ENCODE data around the gene SSTR3.
"Not testable (repeated sequence)": the region's sequence is repeated elsewhere in the genome, so short reads cannot be mapped to it uniquely, and the experiment has no call there.

SSTR3 gene

GRCh38 chr22:37183432-37184379 is 28.6 kb downstream of the SSTR3 start:
- in situ Hi-C loops (cut with MboI; ENCODE audit: low sequenced_read_pairs), result no loop called here

- in situ Hi-C loops (cut with MboI; ENCODE audit: low sequenced_read_pairs), result no loop called here
Measured at GRCh38 chr22:37182949-37183245, 29.4 kb downstream of the SSTR3 start.

- in situ Hi-C loops (cut with MboI; ENCODE audit: low sequenced_read_pairs), result no loop called here
Measured at GRCh38 chr22:37182101-37182948, 30.0 kb downstream of the SSTR3 start.

DNA sequence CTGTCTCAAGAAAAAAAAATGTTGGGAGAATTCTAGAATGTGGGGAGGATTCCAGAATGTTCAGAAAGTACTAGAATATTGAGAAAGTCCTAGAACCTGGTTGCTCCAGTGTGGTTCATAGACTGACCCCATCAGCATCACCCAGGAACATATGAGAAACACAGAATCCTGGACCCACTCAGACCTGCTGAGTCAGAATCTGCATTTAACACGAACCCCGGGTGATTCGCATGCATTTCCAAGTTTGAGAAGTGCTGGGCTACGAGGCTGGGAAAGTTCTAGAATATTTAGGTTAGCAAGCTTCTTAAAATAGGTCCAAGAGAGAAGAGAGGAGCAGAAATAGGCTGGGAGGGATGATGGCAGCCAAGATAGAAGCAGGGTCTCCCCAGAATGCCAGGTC is 30.6 kb downstream of the SSTR3 start:
- in situ Hi-C loops (cut with MboI; ENCODE audit: low sequenced_read_pairs), result no loop called here

- in situ Hi-C loops (cut with MboI; ENCODE audit: low sequenced_read_pairs), result no loop called here
Measured at GRCh38 chr22:37180531-37181231, 31.6 kb downstream of the SSTR3 start.

DNA sequence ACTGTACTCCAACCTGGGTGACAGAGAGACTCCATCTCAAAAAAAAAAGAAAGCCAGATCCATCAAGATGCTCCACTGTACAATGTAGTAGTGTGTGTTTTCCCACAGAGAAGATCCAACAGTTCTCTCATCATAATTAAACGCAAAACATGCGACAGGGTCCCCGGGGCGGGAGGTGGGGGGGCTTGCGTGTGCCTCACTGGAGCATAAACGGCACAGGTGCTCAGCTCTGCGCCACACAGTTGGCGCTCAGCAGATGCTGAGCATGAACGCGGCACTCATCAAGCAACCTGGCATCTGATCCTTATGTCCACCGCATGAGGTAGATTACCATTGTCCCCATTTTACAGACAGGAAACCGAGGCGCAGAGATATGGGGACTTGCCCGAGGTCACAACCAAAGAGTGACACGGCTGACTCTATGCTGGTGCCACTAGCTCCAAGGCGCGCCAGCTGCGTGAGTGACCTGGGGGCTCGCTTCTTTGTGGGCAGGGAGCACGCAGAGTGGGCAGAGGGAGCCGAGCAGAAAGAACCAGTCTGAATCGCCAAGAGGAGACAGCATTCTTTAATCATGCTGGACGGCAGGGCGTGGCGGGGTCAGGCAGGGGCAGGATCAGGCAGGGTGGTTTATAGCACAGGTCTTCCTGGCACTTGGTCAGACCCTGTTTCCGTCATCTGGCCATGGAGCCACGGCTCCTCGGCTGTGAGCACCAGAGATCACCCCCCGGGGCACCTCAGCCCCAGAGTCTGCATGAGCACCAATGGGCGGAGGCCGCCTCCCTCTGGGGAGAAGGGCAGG is 32.5 kb downstream of the SSTR3 start:
- in situ Hi-C loops (cut with MboI; ENCODE audit: low sequenced_read_pairs), result no loop called here

DNA sequence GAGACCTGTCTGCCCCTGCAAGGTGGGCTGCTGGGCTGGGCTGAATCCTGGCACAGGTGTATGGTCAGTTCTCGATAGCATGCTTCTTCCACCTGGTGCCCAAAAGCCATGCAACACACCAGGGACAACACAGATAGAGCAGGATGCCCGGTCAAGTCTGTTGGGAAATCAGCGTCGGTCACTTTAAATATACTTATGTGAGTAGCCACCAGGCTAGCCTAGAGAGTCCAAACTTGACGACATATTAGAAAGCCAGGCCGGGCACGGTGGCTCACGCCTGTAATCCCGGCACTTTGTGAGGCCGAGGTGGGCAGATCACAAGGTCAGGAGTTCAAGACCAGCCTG is 33.2 kb downstream of the SSTR3 start:
- in situ Hi-C loops (cut with MboI; ENCODE audit: low sequenced_read_pairs), result no loop called here

DNA sequence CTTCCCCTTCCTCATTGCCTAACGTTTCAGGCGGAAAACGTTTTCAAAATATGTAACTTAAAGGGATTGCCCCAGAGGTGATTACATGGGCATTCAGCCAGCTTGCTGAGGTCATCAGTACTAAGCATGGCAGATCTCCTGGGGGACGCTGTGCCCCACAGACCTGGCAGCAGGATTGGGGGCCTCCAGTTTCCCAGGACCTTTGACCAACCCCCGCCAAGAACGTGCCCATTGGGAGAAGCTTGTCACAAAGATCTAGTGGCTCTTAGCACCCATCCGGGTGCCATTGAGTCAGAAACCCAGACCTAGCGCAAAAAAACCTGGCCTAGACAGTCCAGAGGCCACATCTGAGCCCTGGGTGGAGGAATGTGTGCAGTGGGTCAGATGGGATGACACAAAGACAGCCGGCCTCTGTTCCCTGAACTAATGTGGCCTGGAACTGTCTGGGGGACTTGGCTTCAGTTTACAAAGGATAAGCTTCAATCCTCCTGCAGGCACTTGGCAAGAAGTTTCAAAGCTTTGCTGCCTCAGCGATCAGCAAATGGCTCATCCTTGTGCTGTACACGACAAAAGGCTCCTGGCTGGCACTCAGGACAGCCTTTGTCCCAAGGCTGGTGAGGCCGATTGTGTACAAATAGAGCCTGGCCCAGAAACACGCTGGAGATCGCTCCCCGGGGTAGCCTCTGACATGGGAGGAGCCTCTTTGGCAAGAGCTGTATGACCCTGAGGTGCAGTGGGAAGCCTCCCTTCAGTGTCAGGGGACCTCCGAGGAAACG is 33.7 kb downstream of the SSTR3 start:
- in situ Hi-C loops (cut with MboI; ENCODE audit: low sequenced_read_pairs), result no loop called here

GRCh38 chr22:37177755-37178154 is 34.5 kb downstream of the SSTR3 start:
- in situ Hi-C loops (cut with MboI; ENCODE audit: low sequenced_read_pairs), result no loop called here

- in situ Hi-C loops (cut with MboI; ENCODE audit: low sequenced_read_pairs), result no loop called here
Measured at GRCh38 chr22:37177221-37177620, 35.1 kb downstream of the SSTR3 start.

- in situ Hi-C loops (cut with MboI; ENCODE audit: low sequenced_read_pairs), result no loop called here
Measured at GRCh38 chr22:37176464-37177061, 35.7 kb downstream of the SSTR3 start.

- in situ Hi-C loops (cut with MboI; ENCODE audit: low sequenced_read_pairs), result no loop called here
Measured at GRCh38 chr22:37175414-37176281, 36.6 kb downstream of the SSTR3 start.

GRCh38 chr22:37174964-37175363 is 37.3 kb downstream of the SSTR3 start:
- in situ Hi-C loops (cut with MboI; ENCODE audit: low sequenced_read_pairs), result no loop called here

DNA sequence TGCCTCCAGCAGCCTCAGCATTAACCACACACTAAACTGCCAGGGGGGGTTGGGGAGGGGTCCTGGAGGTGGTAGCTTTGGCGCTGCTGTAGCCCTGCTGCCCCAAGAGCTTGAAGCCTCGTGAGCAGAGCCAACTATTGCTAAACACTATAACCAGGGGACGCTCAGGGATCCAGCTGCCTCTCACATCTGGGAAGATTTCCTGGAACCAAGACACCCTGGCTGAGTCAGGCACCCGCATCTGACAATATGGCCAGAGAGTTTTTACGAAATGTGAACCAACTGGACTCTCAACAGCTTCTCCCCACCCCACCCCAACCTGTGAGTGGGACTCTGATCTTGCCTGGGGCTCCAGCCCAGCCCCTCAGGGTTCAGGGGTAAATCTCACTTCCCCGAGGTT is 38.6 kb downstream of the SSTR3 start:
- in situ Hi-C loops (cut with MboI; ENCODE audit: low sequenced_read_pairs), result no loop called here

DNA sequence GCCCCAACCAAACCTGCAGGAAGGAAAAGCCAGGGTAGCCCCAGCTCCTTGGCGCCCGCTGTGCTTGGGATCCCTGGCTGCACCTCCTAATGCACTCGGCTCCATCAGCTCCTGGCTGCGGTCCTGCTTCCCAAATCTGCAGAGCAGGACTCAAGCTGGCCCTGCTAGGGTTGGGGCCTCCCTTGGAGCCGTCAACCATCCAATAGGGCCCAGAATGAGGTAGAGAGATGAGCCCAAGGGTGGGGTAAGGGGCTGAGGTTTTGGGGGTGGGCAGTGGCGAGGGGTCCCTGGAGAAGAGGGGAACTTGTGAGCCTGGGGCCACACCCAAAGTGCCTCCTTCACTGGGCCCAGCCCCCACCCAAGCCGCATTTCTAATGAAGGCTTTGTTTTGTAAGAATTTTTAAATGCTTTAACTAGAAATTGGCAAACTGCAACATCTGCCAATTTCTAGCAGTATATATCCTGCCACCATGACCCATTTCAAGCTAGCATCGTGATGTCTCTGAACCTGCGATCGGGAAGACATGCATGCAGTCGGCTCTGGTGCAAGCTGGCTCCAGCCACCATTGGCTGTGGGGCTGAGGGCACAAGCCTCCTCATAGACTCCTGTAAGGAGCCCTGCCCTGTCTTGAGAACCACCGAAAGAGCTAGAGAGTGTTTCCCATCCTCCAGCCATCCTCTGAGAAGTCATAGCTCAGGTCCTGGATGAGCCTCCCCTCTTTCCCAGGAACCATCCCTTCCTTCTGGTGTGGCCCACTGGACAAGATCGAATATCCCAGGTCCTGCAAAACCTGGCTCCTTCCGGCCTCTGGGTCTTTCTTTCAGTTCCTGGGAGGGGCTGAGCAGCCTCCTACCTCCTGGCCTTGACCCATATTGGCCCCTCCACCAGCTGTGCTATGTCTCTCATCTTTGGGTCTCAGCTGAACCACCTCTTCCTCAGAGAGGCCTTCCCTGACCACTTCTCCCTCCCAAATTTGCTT is 39.7 kb downstream of the SSTR3 start:
- in situ Hi-C loops (cut with MboI; ENCODE audit: low sequenced_read_pairs), result no loop called here

- in situ Hi-C loops (cut with MboI; ENCODE audit: low sequenced_read_pairs), result no loop called here
Measured at GRCh38 chr22:37171662-37172061, 40.6 kb downstream of the SSTR3 start.

DNA sequence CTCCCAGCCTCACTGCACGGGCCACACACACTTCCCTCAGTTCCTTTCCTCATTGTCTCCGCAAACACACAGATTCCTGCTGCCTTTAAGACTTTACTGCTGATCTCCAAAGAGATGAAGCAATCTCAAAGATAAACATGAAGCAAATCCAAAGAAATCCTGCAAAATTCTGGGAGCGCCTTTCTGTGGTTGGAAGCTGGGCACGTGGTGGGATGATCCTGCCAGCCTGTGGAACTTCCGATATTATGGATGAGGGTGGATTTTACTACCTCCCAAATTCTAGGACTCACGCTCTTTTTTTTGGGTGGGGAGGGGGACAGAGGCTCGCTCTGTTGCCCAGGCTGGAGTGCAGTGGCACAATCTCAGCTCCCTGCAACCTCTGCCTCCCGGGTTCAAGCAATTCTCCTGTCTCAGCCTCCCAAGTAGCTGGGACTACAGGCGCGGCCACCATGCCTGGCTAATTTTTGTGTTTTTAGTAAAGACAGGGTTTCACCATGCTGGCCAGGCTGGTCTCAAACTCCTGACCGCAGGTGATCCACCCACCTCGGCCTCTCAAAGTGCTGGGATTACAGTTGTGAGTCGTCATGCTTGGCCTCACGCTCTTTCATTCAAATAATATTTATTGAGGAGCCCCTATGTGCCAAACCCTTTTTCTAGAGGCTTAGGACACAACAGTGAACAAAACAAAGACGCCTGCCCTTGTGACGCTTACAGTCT is 41.4 kb downstream of the SSTR3 start:
- in situ Hi-C loops (cut with MboI; ENCODE audit: low sequenced_read_pairs), result not testable (repeated sequence)
